ENCODE data around the gene SUFU. TPM values are rescaled to one million over a fixed set of nuclear protein-coding genes. Genes with fewer than 3 reads are reported as not detected.

SUFU gene
- total RNA-seq, 1 donor from 2014 or later = 8.9 TPM

DNA sequence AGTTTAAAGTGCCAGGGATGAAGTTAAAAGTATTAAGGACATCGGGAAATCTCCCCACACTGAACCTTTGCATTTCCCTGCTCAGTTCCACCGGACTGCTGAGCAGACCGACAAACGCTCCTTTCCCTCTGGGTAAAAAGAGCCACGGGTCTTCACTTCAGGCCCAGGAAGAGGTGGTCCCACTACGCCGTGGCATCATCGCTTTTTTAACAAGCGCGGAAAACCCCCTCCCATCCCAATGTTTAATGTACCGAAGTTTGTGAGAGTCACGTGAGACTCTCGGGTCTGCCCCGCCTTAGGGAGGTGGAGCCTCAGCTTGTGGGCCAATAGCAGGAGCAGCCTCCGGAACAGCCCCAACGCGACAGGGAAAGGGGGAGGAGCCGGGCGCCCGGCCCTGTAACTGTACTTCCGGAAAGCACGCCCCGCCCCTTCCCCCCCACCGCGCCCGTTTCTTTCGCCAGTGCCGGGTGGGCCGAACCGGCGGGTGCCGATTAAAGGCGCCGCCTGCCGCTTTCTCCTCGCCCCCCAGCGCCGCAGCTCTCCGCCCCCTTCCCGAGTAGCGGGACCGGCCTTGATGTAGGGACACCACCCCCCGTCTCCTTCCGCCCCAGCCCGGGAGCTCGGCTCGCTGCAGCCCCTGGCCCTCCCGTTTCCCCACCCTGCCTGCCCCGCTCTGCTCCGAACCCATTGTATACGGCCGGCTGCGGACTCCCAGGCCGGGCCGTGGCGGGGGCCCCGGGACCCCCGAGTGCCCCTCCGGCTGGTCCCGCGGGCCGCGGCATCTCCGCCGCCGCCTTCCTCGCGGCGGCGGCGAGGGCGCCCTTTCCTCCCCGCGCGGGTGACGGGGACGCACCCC lies 138.3 kb downstream of the SUFU start:
- no peaks in the 10 kb centered on the region for H3K27me3 ChIP-seq (ENCODE audit: control insufficient read depth, insufficient read depth, low read length)
- H3K36me3 ChIP-seq (ENCODE audit: control insufficient read depth, insufficient read depth, low read length) = no peaks in the 10 kb centered on the region
- TF ChIP-seq, protein P1, sequence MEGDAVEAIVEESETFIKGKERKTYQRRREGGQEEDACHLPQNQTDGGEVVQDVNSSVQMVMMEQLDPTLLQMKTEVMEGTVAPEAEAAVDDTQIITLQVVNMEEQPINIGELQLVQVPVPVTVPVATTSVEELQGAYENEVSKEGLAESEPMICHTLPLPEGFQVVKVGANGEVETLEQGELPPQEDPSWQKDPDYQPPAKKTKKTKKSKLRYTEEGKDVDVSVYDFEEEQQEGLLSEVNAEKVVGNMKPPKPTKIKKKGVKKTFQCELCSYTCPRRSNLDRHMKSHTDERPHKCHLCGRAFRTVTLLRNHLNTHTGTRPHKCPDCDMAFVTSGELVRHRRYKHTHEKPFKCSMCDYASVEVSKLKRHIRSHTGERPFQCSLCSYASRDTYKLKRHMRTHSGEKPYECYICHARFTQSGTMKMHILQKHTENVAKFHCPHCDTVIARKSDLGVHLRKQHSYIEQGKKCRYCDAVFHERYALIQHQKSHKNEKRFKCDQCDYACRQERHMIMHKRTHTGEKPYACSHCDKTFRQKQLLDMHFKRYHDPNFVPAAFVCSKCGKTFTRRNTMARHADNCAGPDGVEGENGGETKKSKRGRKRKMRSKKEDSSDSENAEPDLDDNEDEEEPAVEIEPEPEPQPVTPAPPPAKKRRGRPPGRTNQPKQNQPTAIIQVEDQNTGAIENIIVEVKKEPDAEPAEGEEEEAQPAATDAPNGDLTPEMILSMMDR (IDR thresholded peaks at IDR 0.05; ENCODE audit: insufficient read depth, low read length, poor library complexity, severe bottlenecking) = no peak
- peak; percentile 94 for DNase-seq (ENCODE audit: low read depth)
- peak overlapping the region; percentile 79 for H3K4me3 ChIP-seq (ENCODE audit: low read depth, low read length)

DNA sequence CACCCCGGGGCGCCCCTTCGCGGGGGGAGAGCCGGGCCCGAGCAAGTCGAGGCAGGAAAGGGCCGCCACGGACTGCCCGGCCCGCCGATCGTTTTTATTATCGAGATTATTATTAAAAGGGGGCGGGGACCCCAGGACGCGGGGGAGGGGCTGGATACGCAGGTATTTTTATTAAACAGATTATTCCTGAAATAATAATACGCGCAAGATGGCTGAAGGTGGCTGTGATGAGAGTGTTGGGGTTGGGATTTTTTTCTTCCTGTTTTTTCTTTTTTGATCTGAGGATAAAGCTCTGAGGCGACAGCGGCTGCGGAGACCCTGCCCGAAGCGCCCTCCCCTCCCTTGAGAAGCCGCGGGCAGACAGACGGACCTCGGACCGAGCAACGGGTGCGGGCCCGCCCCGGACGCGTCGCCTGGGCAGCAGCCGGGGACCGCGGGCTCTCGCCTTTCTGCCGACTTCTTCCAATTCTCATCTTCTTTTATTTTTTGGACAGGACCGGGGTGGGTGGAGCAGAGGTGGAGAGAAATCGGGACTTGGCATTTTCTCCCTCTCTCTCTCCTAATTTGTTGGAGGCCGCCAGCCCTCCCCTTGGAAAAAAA lies 139.1 kb downstream of the SUFU start:
- H3K27me3 ChIP-seq (ENCODE audit: control insufficient read depth, insufficient read depth, low read length) = no peaks in the 10 kb centered on the region
- no peaks in the 10 kb centered on the region for H3K36me3 ChIP-seq (ENCODE audit: control insufficient read depth, insufficient read depth, low read length)
- DNase-seq (ENCODE audit: low read depth) = no peak
- TF ChIP-seq, protein P1 (IDR thresholded peaks at IDR 0.05; ENCODE audit: insufficient read depth, low read length, poor library complexity, severe bottlenecking) = no peak
- H3K4me3 ChIP-seq (ENCODE audit: low read depth, low read length) = peak overlapping the region; percentile 79

DNA sequence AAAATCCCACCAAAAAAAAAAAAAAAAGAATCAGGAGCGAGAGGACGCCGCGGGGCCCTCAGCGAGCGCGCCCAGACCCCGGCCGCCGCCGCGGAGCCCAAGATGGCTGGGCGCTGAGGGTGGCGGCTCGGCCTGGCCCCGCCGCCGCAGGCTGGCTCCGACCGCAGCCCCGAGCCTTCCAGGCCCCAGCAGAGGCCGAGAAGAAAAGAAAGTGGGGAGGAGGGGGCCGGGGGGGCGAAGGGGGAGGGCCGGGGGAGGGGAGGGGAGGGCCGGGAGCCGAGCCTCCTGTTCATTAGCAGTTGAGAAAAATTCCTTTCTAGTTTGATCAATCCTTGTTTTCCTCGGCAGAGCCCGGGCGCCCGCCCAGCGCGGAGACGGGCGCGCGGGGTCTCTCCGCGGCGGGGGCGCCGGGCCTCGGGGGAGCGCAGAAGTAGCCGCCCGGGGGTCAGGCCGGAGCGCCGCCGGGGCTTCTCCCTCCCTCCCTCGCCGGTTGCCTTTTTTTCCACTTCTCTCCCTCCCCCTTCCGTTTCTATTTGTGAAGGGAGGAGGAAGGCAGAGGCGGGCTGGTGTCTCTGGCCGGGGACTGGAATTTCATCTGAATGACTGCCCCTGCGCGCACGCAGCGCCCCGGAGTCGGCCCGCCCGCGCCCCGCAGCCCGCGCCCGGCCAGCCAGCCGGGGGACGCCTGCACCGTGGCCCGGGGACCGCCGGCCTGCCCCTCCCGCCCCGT lies 139.7 kb downstream of the SUFU start:
- H3K27me3 ChIP-seq (ENCODE audit: control insufficient read depth, insufficient read depth, low read length) = no peaks in the 10 kb centered on the region
- no peaks in the 10 kb centered on the region for H3K36me3 ChIP-seq (ENCODE audit: control insufficient read depth, insufficient read depth, low read length)
- DNase-seq (ENCODE audit: low read depth) = no peak
- H3K4me3 ChIP-seq (ENCODE audit: low read depth, low read length) = peak overlapping the region; percentile 79
- TF ChIP-seq, protein P1 (IDR thresholded peaks at IDR 0.05; ENCODE audit: insufficient read depth, low read length, poor library complexity, severe bottlenecking) = no peak

DNA sequence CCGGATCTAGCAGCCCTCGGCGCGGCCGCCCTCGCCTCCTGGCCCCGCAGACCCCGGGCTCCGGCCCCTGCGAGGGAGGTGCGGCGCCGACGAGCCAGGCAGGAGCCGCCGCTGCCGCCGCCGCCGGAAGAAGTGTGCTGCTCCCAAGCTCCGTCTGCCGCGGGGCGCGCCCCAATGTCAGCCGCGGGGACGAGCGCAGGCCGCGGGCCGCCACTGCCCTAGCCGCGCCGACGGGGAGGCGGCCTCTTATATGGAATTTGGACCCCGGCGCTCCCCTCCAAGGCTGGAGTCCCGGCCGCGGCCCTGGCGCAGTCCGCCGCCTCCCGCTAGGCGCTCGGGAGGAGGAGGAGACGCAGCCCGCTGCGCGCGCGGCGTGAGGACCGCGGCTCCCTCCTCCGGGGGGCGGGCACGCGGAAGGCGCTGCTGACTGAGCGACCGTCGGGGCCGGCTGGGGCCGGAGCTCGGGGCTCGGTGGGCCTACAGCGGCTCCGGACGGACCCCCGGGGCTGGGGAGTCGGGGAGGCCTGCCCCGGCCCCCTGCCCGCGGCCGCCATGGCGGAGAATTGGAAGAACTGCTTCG lies 140.4 kb downstream of the SUFU start, which contains the start of gene TRIM8:
TSS of gene TRIM8 (plus strand) at position 414 of the 580 bp plus-strand sequence. CDS start at position 553, 139 bp downstream.
- H3K4me3 ChIP-seq (ENCODE audit: low read depth, low read length) = peak within 1 kb of the TSS; percentile 79
- H3K27me3 ChIP-seq (ENCODE audit: control insufficient read depth, insufficient read depth, low read length) = no peaks in the 10 kb centered on the region
- TF ChIP-seq, protein P1 (IDR thresholded peaks at IDR 0.05; ENCODE audit: insufficient read depth, low read length, poor library complexity, severe bottlenecking) = no peak
- H3K36me3 ChIP-seq (ENCODE audit: control insufficient read depth, insufficient read depth, low read length) = no peaks in the 10 kb centered on the region
- DNase-seq (ENCODE audit: low read depth) = no peak

DNA sequence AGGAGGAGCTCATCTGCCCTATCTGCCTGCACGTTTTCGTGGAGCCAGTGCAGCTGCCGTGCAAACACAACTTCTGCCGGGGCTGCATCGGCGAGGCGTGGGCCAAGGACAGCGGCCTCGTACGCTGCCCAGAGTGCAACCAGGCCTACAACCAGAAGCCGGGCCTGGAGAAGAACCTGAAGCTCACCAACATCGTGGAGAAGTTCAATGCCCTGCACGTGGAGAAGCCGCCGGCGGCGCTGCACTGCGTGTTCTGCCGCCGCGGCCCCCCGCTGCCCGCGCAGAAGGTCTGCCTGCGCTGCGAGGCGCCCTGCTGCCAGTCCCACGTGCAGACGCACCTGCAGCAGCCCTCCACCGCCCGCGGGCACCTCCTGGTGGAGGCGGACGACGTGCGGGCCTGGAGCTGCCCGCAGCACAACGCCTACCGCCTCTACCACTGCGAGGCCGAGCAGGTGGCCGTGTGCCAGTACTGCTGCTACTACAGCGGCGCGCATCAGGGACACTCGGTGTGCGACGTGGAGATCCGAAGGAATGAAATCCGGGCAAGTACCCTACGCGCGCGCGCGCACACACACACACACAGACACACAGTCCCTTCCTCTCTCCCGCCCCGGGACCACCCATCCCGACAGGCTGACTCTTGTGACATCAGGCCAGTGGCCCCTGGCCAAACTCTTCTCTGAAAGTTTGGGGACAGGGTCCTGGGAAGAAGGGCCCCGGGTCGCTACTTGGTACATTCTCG lies 141.0 kb downstream of the SUFU start:
- Histone ChIP-seq H3K4me3 (ENCODE audit: low read depth, low read length) (peak overlapping the region; percentile 79), H3K36me3 (ENCODE audit: control insufficient read depth, insufficient read depth, low read length) (no peaks in the 10 kb centered on the region), H3K27me3 (ENCODE audit: control insufficient read depth, insufficient read depth, low read length) (no peaks in the 10 kb centered on the region)
- TF ChIP-seq, protein P1 (IDR thresholded peaks at IDR 0.05; ENCODE audit: insufficient read depth, low read length, poor library complexity, severe bottlenecking) = peak; percentile 57
- no peak for DNase-seq (ENCODE audit: low read depth)

All from kidney epithelial cell (primary cell).